ENCODE data around the gene LRRC75B. TPM values are rescaled to one million over a fixed set of nuclear protein-coding genes. Genes with fewer than 3 reads are reported as not detected.
"Not testable (repeated sequence)": the region's sequence is repeated elsewhere in the genome, so short reads cannot be mapped to it uniquely, and the experiment has no call there.

Gene LRRC75B
- total RNA-seq, 1 experiment from 2014 or later: 1.3 TPM

DNA sequence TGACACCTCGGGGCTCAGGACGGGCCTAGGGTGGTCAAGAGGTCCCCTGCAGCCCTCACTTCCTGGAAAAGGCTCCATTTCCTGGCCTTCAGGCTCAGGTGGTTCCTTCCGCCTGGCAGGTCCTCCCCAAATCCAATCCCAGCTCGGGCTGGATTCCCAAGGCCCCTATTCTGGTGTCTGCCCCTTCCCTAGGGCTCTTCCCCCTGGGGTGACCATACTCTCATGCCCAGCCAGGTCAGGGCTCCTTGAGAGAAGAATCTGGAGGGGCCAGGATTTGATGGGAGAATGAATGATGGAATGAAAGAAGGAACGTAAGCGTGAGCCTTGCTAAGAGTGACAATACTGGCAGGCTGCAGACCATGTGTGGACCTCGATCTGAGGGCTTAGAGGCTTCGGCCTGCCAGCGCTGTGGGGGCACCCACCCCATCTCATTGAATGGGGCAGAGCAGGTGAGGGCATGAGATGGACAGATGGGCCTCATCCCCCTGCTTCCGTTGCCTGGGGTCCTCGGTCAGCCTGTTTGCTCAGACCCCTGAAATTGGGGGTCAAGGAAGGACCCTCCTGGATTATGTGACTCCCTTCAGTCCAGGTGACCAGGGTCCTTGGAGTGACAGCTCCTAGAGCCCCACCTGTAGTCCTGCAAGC is 9.4 kb upstream of the LRRC75B start:
- not testable (repeated sequence) for DNase-seq (ENCODE audit: low read depth)

DNA sequence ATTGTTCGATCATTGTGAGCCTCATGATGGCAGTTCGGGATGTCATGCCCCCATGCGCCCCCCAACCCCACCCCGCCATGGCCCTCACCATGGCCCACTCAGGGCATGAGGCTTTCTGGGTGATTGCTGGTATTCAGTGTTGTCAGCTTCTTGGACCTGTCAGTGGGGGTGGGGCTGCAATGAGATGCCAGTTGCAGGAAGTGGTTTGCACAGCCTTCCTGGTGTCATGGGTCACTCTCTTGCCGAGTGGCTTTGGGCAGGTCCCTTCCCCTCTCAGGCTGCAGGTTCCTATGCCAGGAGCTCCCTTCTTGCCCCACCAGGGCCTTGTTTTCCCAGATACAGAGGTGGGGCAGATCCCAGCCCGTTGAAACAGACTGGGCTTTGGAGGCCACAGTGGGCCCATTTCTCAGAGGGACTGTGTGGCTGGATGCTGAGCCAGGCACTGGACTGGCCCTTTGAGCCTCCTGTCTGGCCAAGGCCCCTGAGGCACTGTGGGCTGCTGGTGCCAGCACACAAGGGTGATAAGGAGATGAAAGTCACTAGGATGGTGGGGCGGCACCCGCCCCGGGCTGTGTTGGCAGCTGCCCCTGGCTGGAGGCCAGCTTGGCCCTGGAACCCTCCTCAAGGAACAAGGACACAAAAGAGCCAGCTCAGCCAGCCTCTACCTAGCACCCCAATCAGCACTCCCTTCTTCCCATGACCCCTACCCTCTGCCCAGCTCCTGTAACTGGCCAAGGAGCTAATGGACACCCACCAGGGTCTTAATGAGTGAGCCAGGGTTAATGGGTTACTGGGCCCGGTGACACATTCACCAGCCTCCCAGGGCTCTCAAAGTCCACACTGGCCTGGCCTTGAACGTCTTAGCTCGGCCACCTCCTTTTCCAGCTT is 8.6 kb upstream of the LRRC75B start:
- peak; percentile 38 for DNase-seq (ENCODE audit: low read depth)

DNA sequence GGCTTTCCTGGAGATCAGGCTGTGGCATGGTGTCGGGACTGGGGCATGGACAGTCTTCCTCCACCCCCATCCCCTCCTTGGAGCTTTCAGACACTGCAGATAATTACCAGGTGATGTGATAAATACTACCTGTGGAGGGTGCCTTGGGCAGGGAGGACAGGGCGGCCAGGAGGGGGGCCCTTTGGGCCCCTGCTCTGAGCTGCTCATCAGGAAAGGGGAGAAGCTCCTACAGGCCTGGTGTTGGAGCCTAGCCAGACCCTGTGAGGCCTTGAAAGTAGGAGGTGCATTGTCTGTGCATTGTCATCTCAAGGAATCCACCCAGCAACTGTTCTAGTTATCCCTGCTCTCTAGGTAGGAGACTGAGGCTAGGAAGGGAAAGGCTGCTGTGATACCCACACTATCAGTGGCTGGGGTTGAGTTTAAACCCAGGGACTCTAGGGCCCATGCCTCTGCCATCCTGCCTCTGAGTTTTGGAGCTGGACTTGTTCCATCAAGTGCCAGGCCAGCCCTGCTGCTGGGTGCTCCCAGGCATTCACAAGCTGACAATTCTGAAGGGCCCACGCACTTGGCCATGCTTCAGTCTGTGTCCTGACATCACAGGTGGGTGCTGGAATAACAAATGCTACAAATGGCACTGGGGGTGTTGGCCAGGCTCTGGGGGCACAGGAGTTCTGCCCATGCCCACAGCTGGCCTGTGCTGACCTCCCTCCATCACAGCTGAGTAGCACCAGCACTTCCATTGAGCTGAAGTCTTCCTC is 7.3 kb upstream of the LRRC75B start:
- DNase-seq (ENCODE audit: low read depth): not testable (repeated sequence)

DNA sequence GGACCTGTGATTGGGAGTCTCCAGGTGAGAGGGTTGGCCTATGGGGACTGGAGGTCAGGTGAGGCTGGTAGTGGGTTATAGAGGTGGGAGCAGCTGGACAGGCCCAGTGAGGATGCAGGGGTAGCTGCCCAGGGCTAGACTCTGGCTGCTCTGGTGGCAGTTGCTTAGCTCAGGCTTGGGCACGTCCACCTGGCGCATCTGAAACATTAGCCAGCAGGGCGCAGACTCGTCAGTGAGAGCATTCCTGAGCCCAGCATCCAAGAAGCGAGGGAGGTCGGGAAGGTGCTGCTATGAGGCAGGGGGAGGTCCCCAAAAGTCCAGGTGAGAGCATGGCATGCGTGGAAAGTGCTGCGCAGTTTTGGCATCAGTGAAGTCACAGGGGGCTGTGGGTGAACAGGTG is 6.6 kb upstream of the LRRC75B start:
- DNase-seq (ENCODE audit: low read depth): no peak

DNA sequence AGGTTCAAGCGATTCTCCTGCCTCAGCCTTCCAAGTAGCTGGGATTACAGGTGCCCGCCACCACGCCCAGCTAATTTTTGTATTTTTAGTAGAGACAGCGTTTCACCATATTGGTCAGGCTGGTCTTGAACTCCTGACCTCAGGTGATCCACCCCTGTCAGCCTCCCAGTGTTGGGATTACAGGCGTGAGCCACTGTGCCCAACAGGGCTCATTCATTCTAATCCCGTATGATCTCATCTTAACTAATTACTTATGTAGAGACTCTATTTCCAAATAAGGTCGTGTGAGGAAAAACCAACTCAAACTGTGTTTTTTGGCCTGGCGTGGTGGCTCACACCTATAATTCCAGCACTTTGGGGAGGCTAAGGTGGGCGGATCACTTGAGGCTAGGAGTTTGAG is 4.2 kb upstream of the LRRC75B start:
- not testable (repeated sequence) for DNase-seq (ENCODE audit: low read depth)

DNA sequence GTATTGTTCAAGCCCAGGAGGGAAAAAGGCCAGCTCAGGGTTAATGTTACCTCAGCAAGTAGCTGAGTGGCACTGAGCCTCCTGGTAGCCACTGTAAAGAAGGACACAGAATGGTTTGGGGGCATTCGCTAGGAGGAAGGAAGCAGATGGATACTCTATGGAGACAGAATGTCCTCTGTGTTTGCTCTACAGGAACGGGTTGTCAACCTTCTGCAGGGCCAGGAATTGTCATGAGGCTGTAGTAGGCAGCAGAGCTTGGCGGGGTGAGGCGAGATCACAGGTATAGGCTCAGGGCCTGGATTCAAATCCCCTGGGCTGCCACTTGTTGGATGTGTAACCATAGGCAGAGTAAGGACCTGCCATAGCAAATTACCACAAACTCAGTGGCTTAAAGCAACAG is 3.0 kb upstream of the LRRC75B start:
- DNase-seq (ENCODE audit: low read depth): no peak

DNA sequence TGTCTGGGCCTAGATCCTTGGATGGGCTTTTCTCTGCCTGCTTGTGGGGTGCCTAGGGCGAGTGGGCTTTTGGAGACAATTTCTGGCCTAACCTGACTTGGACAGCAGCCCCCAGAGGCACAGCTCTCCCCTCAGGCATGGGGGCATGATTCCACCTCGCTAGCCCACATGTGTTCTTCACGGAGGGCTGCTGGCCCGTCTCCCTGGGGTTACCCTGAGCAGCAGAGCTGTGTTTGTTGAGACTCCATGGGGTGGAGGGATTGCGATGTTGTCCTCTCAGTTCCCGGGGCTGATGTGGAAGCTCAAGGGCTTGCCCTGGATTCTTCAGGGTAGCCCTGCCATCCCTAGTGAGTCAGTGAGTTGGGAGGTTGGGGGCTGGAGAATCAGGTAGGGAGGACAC is 2.4 kb upstream of the LRRC75B start:
- DNase-seq (ENCODE audit: low read depth): no peak

DNA sequence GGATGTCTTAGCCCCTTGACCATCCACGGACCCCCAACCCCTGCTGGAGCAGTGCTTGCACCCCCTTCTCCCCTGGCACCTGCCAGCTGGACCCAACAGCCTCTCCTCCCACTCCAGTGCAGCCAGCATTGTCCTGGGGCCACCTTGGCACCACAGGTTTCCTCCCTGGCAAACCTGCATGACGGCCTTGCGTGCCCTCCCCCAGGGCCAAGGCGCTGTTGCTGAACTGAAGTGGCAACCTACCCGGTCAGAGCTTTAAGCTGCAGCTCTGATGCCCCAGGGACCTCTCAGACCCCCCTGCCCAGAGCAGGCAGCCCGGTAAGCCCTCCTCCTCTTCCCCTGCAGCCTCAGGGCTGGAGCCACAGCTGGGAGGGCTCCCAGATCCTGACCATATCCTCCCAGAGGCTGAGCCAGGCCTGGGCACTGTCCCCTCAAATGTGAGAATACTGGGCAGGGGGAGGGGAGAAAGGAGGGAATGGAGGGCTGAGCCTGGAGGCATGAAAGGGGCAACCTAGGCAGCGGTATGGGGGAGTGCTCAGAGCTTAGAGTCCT is 1.8 kb upstream of the LRRC75B start:
- DNase-seq (ENCODE audit: low read depth): no peak

DNA sequence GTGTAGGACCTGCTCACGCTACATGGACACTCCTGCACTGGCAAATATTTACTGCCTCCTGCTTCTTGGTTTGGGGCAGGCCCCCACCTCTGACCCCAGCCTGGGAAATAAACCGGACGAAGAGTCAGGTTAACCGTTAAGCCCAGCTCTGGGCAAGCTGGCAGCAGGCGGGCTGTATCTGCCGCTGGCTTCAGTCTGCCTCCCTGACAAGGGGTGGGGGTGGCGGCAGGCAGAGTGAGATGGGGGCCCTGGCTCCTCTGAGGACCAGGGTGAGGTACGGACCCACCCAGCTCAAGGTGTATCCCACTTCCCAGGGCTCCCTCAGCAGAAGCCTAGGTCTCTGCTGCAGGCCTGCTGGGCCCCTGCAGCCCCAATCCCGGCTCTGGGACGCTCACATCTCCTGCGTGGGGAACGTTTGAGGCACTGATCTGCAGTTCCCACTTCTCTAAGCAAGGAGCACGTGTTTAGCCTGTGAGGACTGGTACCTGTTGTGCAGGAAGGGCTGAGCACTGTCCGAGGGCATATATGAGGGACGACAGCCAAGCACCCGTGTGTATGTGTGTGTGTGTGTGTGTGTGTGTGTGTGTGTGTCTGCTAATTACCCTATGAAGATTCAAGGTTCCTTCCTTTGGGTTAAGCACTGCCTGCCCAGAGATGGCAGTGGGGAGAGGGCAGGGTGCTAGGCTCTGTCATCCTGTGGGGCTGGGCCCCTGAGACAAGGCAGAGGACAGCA is 1.1 kb upstream of the LRRC75B start:
- DNase-seq (ENCODE audit: low read depth): no peak

DNA sequence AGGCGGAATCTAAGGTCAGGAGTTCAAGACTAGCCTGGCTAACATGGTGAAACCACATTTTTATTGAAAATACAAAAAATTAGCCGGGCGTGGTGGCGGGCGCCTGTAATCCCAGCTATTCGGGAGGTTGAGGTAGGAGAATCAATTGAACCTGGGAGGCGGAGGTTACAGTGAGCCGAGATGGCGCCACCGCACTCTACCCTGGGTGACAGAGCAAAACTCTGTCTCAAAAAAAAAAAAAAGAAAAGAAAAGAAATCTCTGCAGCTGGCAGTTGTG is 624 bp upstream of the LRRC75B start:
- not testable (repeated sequence) for DNase-seq (ENCODE audit: low read depth)

DNA sequence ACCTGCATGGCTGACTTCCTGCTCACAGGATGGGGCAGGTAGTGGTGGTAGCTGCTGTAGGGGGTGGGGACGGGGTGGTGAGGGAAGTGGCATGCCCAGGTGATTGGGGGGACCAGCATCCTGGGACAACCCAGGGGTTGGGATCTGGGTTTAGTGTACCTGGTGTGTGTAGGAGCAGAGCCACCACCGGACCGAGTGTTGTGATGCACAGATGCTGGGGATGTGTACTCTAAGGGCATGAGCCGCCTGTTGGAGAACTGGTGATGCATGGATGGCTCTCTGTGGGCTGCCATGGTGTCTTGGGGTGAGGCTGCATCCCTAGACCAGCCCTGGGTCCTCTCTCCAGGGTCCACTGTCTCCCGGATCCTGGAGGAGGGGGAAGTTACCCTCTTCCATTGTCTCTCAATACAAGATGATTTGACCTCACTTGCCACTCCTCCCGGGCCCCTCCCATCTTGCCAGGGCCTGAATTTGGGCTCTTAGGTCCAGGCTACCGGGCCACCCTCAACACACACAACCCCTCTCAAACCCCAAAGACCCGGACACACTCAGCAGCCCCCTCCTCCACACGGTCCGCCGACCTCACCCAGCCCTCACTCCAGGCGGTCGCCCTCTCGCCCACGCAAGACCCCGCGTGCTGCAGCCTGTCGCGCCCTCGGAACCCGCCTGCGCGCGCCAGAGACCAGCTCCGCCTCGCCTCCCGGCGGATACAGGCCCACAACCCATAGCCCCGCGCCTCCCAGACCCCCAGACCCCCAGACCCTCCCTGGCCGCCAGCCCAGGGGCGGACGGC is 619 bp downstream of the LRRC75B start:
- no peak for DNase-seq (ENCODE audit: low read depth)

DNA sequence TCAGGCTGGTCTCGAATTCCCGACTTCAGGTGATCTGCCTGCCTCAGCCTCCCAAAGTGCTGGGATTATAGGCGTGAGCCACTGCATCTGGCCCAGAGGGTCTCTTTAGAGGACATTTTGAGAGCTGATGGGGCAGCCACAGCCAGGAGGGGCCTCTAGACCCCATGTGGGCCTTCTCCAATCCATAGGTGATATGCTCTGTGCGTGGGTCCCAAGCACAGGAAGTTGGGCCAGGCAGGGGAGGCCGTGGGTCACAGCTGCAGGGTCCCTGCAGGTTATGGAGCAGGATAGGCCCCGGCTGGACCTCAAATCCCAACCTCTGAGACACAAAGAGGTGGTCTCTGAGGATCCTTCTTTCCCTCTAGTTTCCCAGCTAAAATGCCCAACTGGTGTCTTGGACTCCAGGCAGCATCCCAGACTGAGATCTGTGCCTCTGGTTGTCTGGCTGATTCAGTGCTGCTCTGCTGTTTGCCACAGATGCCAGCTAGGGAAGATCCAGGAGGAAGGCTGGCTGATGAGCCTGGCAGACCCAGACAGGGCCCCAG is 1.5 kb downstream of the LRRC75B start:
- DNase-seq (ENCODE audit: low read depth): no peak

DNA sequence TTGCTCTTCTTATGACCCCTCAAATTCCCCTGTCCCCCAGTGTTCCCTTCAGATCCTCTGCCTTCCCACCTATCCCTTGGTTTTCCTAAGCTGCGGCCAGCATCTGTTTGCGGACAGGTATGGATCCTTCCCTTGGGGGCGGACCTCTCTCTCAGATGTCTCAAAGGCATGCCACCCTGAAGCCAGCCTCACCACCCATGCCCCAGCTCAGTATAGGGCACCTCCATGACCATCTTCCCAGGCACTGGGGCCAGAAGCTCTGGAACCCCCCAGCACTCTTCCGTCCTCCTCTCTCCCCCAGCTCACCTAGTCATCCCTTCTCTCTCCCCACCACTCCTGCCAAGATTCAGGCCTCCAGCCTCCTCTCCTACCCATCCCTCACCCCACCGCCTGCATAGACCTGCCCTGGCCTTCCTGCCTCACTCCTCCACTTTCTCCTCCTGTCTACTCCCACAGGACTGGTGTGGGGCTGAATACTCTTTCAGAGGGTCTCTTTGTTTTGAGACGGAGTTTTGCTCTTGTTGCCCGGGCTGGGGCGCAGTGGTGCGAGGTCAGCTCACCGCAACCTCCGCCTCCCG is 2.2 kb downstream of the LRRC75B start:
- no peak for DNase-seq (ENCODE audit: low read depth)

DNA sequence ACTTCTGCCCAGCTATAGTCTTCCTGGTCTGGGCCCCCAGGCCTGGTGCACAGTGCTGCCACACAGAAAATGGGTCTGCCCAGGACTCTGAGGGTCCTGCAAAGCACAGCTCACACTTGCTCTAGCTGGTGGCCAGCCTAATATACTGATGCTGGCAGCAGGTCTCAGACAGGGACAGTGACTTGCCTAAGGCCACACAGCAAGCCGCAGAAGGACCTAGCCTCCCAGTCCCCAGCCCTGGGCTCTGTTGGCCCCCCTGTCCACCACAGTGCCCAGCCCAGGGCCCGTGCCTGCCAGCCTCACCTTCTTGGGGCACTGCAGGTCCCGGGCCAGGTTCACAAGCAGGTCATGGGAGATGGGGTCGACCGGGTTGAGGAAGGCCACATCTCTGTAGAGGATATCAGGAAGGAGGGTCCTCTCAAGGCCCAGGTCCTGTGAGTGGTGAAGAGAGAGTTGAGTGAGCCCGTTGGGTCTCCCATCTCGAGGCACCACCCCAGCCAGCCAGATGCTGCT is 3.3 kb downstream of the LRRC75B start:
- no peak for DNase-seq (ENCODE audit: low read depth)

DNA sequence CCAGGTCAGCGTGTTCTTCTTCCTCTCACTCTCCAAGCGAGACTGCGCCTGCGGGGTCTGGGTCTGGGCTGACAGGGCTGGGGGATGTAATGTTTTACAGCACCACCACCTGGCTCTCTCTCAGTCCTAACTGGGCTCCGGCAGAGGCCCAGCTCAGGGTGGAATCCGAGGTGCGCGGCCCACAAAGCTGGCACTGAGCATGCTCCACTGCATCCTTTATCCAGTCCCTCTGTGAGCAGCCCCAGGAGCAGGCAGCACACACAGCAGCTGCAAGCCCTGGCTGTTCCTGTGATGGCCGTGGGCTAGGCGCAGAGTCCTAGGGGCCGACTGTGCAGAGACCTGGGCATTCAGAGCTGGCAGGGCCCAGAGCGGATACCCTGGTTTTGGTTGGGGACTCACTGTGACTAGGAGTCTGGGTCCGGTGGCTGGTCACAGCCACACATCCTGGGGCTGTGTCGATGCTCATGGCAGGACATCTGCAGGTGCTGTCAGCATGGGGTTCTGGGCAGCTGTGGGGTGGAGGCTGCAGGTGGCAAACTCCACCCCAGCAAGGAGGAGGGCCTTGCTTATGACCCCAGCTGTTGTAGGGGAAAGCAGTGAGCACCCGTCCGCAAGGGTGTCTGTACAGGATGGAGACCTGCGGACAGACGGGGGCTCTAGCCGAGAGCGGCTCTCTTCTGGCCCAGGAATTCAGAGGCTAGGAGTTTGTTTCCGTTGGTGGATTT is 4.0 kb downstream of the LRRC75B start:
- DNase-seq (ENCODE audit: low read depth): no peak

DNA sequence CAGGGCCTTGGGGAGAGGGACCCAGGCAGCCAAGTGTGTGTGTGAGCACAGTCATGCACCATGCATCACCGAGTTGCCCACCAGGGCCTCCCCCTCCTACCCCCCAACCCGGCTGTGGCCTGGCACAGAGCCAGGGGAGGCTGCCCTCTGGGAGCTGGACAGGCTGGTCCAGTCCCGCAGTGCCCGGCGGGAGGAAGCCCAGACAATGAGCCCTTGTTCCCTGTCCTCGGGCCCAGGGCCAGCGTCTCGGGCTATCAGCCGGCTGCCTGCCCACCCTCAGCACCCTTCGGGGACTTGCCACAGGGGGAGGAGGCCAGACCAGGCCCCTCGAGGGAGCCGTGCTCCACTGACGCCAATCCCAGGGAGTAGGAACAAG is 4.5 kb downstream of the LRRC75B start:
- no peak for DNase-seq (ENCODE audit: low read depth)

DNA sequence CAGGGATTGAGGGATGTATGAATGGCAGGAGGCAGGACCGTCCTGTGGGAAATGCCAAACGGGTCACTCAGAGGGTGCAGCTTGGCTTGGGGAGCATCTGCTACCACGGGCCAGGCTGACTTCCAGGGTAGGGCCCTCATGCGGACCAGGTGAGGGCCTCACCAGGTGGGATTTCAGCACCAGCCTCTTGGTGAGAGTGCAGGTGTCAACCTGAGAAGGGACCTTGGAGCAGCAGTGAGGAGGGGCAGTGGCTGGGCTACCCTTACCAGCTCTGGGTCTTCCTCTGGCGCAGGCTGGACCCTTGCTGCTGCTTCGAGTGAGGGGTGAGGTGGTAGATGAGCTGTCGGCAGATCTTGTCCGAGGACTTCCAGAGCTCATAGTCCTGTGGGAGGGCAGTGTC is 4.9 kb downstream of the LRRC75B start:
- DNase-seq (ENCODE audit: low read depth): no peak

DNA sequence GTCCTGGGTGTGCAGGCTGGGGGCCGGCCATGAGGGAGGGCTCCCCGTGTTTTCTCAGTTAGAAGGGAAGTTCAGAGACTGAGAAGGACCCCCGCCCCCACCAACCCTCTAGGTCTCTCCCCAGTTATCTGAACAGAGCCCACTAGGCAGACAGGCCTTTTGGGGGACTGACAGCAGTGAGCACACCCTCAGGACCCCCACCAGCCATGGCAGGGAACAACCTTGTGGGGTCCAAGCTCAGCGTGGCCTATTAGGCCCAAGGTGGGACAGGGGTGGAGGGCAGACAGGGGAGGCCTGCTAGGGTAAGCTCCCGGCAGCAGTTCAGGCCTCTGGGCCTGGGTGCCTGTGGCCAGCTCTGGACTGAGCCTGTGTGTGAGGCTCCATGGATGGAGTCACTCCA is 5.6 kb downstream of the LRRC75B start:
- no peak for DNase-seq (ENCODE audit: low read depth)

DNA sequence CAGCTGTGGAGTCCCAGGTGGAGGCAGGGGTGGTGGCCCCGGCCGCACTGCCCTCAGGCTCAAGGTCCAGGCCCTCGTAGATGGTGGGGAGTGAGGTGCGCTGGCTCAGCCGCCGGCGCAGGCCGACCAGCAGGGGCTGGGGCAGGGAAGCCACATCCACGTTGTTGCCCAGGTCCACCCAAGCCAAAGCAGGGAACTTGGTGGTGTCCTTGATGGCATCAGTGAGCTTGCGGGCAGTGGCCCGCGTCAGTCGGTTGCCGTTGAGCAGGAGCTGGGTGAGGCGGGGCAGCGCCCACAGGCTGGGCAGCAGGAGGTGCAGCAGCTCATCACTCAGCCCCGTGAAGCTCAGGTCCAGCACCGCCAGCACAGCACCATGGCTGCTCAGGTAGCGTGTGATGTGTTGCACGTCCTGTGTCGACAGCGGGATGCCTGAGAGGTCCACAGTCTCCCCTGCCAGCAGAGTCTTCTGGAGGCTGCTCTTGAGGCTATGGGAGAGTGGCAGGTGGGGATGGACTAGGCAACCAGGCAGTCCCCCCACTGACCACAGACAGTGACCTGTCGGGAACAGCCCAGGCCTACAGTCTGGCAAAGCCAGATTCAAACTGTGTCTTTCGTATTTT is 6.8 kb downstream of the LRRC75B start:
- no peak for DNase-seq (ENCODE audit: low read depth)
